HCT116 (cell line): ENCODE results near the gene SUGP2. TPM values are rescaled to one million over a fixed set of nuclear protein-coding genes. Genes with fewer than 3 reads are reported as not detected.

Source experiments
- ATAC-seq: fragments of 200-7000 bp; cut with Tn5 transposase; 2 replicates; pipeline ENCODE4 v1.9.1; 2020; ENCODE audit warnings: mild to moderate bottlenecking, moderate library complexity
- BruUV-seq: library from RNA; stranded (reverse); fragments of 400-500 nt; replicated peaks from 2 replicates; lab custom pipeline; 2021; lab: Mats Ljungman, UMichigan
- CTCF ChIA-PET: fragments of 300-600 bp; sonication (Branson Sonifier 250); formaldehyde crosslinking; loops from one replicate; lab custom pipeline; 2021; ENCODE audit warnings: antibody characterized with exemption; lab: Charles Lee
- POLR2A ChIA-PET: fragments of 300-600, 350-600 bp; sonication (Branson Sonifier 250); formaldehyde crosslinking; loops from one replicate; lab custom pipeline; 2021; ENCODE audit warnings: antibody characterized with exemption; lab: Charles Lee
- RAD21 ChIA-PET, 2 experiments: fragments of 300-600 bp; sonication (Branson Sonifier 250); formaldehyde crosslinking; loops; one replicate each; lab custom pipeline; 2023; ENCODE audit warnings: low total read pairs in 2 of 2; ENCODE audit not compliant: uncharacterized antibody in 2 of 2, unreplicated experiment in 2 of 2, low non-redundant PET in 1 of 2; lab: Charles Lee
- DNase-seq: peaks from one replicate; pipeline ENCODE4 v3.0.0-alpha.2; 2010; ENCODE audit warnings: low read depth, low spot score
- H2AFZ ChIP-seq: fragments of 200-600 bp; shearing (Covaris generic), sonication (generic); 2 replicates; pipeline ENCODE4 v1.6.1; 2017; ENCODE audit warnings: low read depth, mixed run types, mixed read lengths, antibody characterized with exemption, low read length; ENCODE audit not compliant: poor library complexity, severe bottlenecking
- H3K27ac ChIP-seq: 2 replicates; pipeline ENCODE4 v1.5.1; 2012; ENCODE audit warnings: low read depth, low read length
- H3K27me3 ChIP-seq: fragments of 200-600 bp; sonication (generic); 2 replicates; pipeline ENCODE4 v1.6.1; 2016; ENCODE audit warnings: mixed run types, low read length, mixed read lengths; ENCODE audit not compliant: insufficient read depth
- H3K36me3 ChIP-seq, 2 experiments: fragments of 200-500 bp in 1 of 2; fragments of 200-600 bp in 1 of 2; sonication (Bioruptor generic) in 1 of 2; sonication (generic) in 1 of 2; 2 replicates each; pipeline versions ENCODE4 v1.5.1 to v1.6.1; 2014 to 2016; ENCODE audit warnings: low read length in 2 of 2, inconsistent platforms in 1 of 2, mixed read lengths in 1 of 2, mixed run types in 1 of 2; ENCODE audit not compliant: insufficient read depth in 2 of 2, control insufficient read depth in 1 of 2
- H3K4me1 ChIP-seq, 2 experiments: fragments of 200-600 bp in 1 of 2; sonication (generic) in 1 of 2; 2 replicates each; pipeline versions ENCODE4 v1.5.1 to v1.6.1; 2012 to 2017; ENCODE audit warnings: low read length in 2 of 2, inconsistent platforms in 1 of 2, mild to moderate bottlenecking in 1 of 2, mixed read lengths in 1 of 2, mixed run types in 1 of 2, moderate library complexity in 1 of 2; ENCODE audit not compliant: insufficient read depth in 2 of 2, control insufficient read depth in 1 of 2
- H3K4me2 ChIP-seq: fragments of 200-600 bp; sonication (generic); 2 replicates; pipeline ENCODE4 v1.6.1; 2017; ENCODE audit warnings: mixed run types, low read length, mixed read lengths
- H3K4me3 ChIP-seq, 2 experiments: fragments of 200-600 bp in 1 of 2; sonication (generic) in 1 of 2; replicated peaks in 1 of 2; 2 replicates each; pipeline ENCODE4 v1.5.1; 2011 to 2016; ENCODE audit warnings: low read length in 2 of 2, control low read depth in 1 of 2, low read depth in 1 of 2, mild to moderate bottlenecking in 1 of 2, mixed read lengths in 1 of 2, mixed run types in 1 of 2
- H3K79me2 ChIP-seq: fragments of 200-600 bp; sonication (generic); 2 replicates; pipeline ENCODE4 v1.6.1; 2017; ENCODE audit warnings: mild to moderate bottlenecking, mixed run types, low read length, moderate library complexity, mixed read lengths; ENCODE audit not compliant: insufficient read depth
- H3K9ac ChIP-seq: fragments of 200-600 bp; sonication (generic); 2 replicates; pipeline ENCODE4 v1.6.1; 2016; ENCODE audit warnings: low read length, mixed read lengths
- H3K9me2 ChIP-seq: fragments of 200-600 bp; sonication (generic), shearing (Covaris generic); 2 replicates; pipeline ENCODE4 v1.6.1; 2017; ENCODE audit warnings: mixed run types, mild to moderate bottlenecking, moderate library complexity; ENCODE audit not compliant: insufficient read depth
- H3K9me3 ChIP-seq, 2 experiments: fragments of 200-500 bp in 1 of 2; fragments of 200-600 bp in 1 of 2; sonication (Bioruptor generic) in 1 of 2; sonication (generic) in 1 of 2; 2 replicates each; pipeline ENCODE4 v1.6.1; 2014 to 2017; ENCODE audit warnings: low read length in 2 of 2, mixed read lengths in 2 of 2, inconsistent platforms in 1 of 2, low read depth in 1 of 2, mild to moderate bottlenecking in 1 of 2, mixed run types in 1 of 2, moderate library complexity in 1 of 2; ENCODE audit not compliant: control insufficient read depth in 1 of 2, insufficient read depth in 1 of 2
- H4K20me1 ChIP-seq: fragments of 200-600 bp; sonication (generic), shearing (Covaris generic); 2 replicates; pipeline ENCODE4 v1.6.1; 2017; ENCODE audit warnings: mixed run types, mild to moderate bottlenecking, moderate library complexity; ENCODE audit not compliant: insufficient read depth
- CBX3 ChIP-seq: IDR thresholded peaks from 2 replicates; pipeline ENCODE4 v1.6.1; 2012; ENCODE audit warnings: low read depth
- CEBPB ChIP-seq: IDR thresholded peaks from 2 replicates; pipeline ENCODE4 v1.6.1; 2012; ENCODE audit warnings: low read depth
- EGR1 ChIP-seq: IDR thresholded peaks from 2 replicates; pipeline ENCODE4 v1.6.1; 2012; ENCODE audit warnings: low read depth
- ELF1 ChIP-seq: IDR thresholded peaks from 2 replicates; pipeline ENCODE4 v1.6.1; 2012; ENCODE audit warnings: low read depth, borderline replicate concordance
- EZH2 ChIP-seq: fragments of 200-600 bp; sonication (generic); IDR thresholded peaks from 2 replicates; pipeline ENCODE4 v1.6.1; 2017; ENCODE audit warnings: antibody characterized with exemption, mixed run types
- EZH2phosphoT487 ChIP-seq: fragments of 200-600 bp; IDR thresholded peaks from 2 replicates; pipeline ENCODE4 v1.6.1; 2018; ENCODE audit warnings: antibody characterized with exemption, borderline replicate concordance
- FOSL1 ChIP-seq: IDR thresholded peaks from 2 replicates; pipeline ENCODE4 v1.6.1; 2012; ENCODE audit warnings: low read depth
- MAX ChIP-seq: IDR thresholded peaks from 2 replicates; pipeline ENCODE4 v1.6.1; 2012
- POLR2A ChIP-seq: IDR thresholded peaks from 2 replicates; pipeline ENCODE4 v1.7.0; 2011; ENCODE audit warnings: borderline replicate concordance; ENCODE audit not compliant: insufficient read depth, insufficient read length; ENCODE audit errors: extremely low read depth
- POLR2AphosphoS5 ChIP-seq: IDR thresholded peaks from 2 replicates; pipeline ENCODE4 v1.6.1; 2011; ENCODE audit warnings: mild to moderate bottlenecking, low read depth, low read length, moderate library complexity
- SIN3A ChIP-seq: IDR thresholded peaks from 2 replicates; pipeline ENCODE4 v1.6.1; 2012; ENCODE audit warnings: low read depth
- SP1 ChIP-seq: IDR thresholded peaks from 2 replicates; pipeline ENCODE4 v1.6.1; 2012; ENCODE audit warnings: low read depth
- SRF ChIP-seq: IDR thresholded peaks from 2 replicates; pipeline ENCODE4 v1.6.1; 2012; ENCODE audit warnings: low read depth
- YY1 ChIP-seq: IDR thresholded peaks from 2 replicates; pipeline ENCODE4 v1.6.1; 2011; ENCODE audit warnings: low read length, low read depth, moderate library complexity, mild to moderate bottlenecking; ENCODE audit not compliant: insufficient replicate concordance; ENCODE audit errors: extremely low read depth
- ZBTB33 ChIP-seq: IDR thresholded peaks from 2 replicates; pipeline ENCODE4 v1.6.1; 2011; ENCODE audit warnings: mild to moderate bottlenecking, low read length, moderate library complexity; ENCODE audit not compliant: insufficient replicate concordance; ENCODE audit errors: extremely low read depth
- ZNF274 ChIP-seq: fragments of 200-500 bp; sonication (Bioruptor generic); IDR thresholded peaks from 2 replicates; pipeline ENCODE4 v1.6.1; 2014; ENCODE audit warnings: mild to moderate bottlenecking, low read depth, low read length, inconsistent platforms
- intact Hi-C: fragments of 100-400 bp; cut with micrococcal nuclease; formaldehyde crosslinking; loops from 2 replicates; pipeline ENCODE4 v1.10.0; 2022
- total RNA-seq: library from RNA; stranded (reverse); gene quantifications from one replicate; pipeline ENCODE4 v1.2.1, GENCODE V29; 2021; ENCODE audit not compliant: unreplicated experiment
- TF ChIP-seq, protein P1 (sequence below): IDR thresholded peaks from 2 replicates; pipeline ENCODE4 v1.6.1; 2012
- TF ChIP-seq, protein P2 (sequence below): IDR thresholded peaks from 2 replicates; pipeline ENCODE4 v1.6.1; 2012; ENCODE audit warnings: low read depth

Gene SUGP2
- total RNA-seq, 1 experiment from 2014 or later, result 82.4 TPM

- no peak overlapping the region for H3K4me2 ChIP-seq
- ChIA-PET RAD21 (no interaction called here), CTCF (interaction anchor here (1.7 kb wide), 1 partner anchor 15 kb away, joined by 6 read pairs; no protein-coding TSS in a partner anchor), POLR2A (no interaction called here)
- no peaks in the 10 kb centered on the region for H3K4me1 ChIP-seq
- H3K36me3 ChIP-seq, result peaks cover 49 to 53% of the 10 kb centered on the region in 2 experiments
- no peaks in the 10 kb centered on the region for H3K9me2 ChIP-seq
- H4K20me1 ChIP-seq, result 0 out of 2 replicates have a peak, but pooled peaks cover 6% of the 10 kb centered on the region
- no peak overlapping the region for H2AFZ ChIP-seq
- no TSS peak for BruUV-seq
- no peak overlapping the region for H3K9ac ChIP-seq
- ATAC-seq (no peak), DNase-seq (no peak)
- no peaks in the 10 kb centered on the region for H3K9me3 ChIP-seq
- intact Hi-C loops, result no loop called here
- no peak for TF ChIP-seq MAX
- no peak for TF ChIP-seq EGR1
- TF ChIP-seq SRF, result no peak
- no peak for TF ChIP-seq YY1
- no peak for TF ChIP-seq SP1
- TF ChIP-seq CEBPB, result no peak
- TF ChIP-seq SIN3A, result no peak
- no peak for TF ChIP-seq POLR2AphosphoS5
- TF ChIP-seq FOSL1, result no peak
- TF ChIP-seq, protein P1, sequence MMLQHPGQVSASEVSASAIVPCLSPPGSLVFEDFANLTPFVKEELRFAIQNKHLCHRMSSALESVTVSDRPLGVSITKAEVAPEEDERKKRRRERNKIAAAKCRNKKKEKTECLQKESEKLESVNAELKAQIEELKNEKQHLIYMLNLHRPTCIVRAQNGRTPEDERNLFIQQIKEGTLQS, result no peak
- TF ChIP-seq EZH2phosphoT487, result no peak
- TF ChIP-seq EZH2, result no peak
- no peak for TF ChIP-seq CBX3
- no peak for TF ChIP-seq ZBTB33
- TF ChIP-seq, protein P2, sequence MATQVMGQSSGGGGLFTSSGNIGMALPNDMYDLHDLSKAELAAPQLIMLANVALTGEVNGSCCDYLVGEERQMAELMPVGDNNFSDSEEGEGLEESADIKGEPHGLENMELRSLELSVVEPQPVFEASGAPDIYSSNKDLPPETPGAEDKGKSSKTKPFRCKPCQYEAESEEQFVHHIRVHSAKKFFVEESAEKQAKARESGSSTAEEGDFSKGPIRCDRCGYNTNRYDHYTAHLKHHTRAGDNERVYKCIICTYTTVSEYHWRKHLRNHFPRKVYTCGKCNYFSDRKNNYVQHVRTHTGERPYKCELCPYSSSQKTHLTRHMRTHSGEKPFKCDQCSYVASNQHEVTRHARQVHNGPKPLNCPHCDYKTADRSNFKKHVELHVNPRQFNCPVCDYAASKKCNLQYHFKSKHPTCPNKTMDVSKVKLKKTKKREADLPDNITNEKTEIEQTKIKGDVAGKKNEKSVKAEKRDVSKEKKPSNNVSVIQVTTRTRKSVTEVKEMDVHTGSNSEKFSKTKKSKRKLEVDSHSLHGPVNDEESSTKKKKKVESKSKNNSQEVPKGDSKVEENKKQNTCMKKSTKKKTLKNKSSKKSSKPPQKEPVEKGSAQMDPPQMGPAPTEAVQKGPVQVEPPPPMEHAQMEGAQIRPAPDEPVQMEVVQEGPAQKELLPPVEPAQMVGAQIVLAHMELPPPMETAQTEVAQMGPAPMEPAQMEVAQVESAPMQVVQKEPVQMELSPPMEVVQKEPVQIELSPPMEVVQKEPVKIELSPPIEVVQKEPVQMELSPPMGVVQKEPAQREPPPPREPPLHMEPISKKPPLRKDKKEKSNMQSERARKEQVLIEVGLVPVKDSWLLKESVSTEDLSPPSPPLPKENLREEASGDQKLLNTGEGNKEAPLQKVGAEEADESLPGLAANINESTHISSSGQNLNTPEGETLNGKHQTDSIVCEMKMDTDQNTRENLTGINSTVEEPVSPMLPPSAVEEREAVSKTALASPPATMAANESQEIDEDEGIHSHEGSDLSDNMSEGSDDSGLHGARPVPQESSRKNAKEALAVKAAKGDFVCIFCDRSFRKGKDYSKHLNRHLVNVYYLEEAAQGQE, result no peak
- TF ChIP-seq ELF1, result no peak
- TF ChIP-seq POLR2A, result no peak
- TF ChIP-seq ZNF274, result no peak
- no peak overlapping the region for H3K27ac ChIP-seq
- no peaks in the 10 kb centered on the region for H3K27me3 ChIP-seq
- H3K4me3 ChIP-seq, result no peak overlapping the region
- peaks cover 41% of the 10 kb centered on the region for H3K79me2 ChIP-seq
Measured at GRCh38 chr19:19010551-19010950, 22.8 kb downstream of the SUGP2 start.
